C4-2B (cell line): ENCODE results near the gene TRIM29.
"Not testable (repeated sequence)": the region's sequence is repeated elsewhere in the genome, so short reads cannot be mapped to it uniquely, and the experiment has no call there.

Source experiments
- H3K27ac ChIP-seq: fragments of 450-650 bp; 2 replicates; pipeline ENCODE4 v1.5.1; 2017
- ZFX ChIP-seq: fragments of 450-650 bp; IDR thresholded peaks from 2 replicates; pipeline ENCODE4 v1.6.1; 2017
- TF ChIP-seq, protein P1 (sequence below): fragments of 450-650 bp; conservative IDR thresholded peaks from 2 replicates; pipeline ENCODE4 v1.5.1; 2017; ENCODE audit warnings: mild to moderate bottlenecking

TRIM29 gene

DNA sequence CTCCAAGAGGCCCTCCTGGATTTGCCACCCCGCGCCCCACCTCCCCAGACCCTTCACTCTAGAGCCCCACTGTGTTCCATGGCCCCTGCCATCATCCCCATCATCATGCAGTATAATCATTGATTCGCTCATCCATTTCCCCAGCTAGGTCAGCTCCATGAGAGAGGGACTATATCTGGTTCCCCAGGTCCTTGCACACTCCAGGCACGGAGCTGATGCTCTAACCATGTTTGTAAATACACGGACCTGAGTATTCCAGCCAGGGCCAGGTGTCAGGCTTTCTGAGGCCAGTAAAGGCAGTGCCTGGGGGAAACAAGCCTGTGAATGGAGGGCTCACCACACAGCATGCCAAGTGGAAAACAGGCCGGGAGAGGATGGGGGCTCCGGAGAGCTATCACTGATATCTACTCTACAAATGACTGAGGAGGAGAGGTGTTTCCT is 45.8 kb upstream of the TRIM29 start:
- no peak for TF ChIP-seq ZFX
- TF ChIP-seq, protein P1, sequence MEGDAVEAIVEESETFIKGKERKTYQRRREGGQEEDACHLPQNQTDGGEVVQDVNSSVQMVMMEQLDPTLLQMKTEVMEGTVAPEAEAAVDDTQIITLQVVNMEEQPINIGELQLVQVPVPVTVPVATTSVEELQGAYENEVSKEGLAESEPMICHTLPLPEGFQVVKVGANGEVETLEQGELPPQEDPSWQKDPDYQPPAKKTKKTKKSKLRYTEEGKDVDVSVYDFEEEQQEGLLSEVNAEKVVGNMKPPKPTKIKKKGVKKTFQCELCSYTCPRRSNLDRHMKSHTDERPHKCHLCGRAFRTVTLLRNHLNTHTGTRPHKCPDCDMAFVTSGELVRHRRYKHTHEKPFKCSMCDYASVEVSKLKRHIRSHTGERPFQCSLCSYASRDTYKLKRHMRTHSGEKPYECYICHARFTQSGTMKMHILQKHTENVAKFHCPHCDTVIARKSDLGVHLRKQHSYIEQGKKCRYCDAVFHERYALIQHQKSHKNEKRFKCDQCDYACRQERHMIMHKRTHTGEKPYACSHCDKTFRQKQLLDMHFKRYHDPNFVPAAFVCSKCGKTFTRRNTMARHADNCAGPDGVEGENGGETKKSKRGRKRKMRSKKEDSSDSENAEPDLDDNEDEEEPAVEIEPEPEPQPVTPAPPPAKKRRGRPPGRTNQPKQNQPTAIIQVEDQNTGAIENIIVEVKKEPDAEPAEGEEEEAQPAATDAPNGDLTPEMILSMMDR, result no peak
- H3K27ac ChIP-seq, result no peak overlapping the region

DNA sequence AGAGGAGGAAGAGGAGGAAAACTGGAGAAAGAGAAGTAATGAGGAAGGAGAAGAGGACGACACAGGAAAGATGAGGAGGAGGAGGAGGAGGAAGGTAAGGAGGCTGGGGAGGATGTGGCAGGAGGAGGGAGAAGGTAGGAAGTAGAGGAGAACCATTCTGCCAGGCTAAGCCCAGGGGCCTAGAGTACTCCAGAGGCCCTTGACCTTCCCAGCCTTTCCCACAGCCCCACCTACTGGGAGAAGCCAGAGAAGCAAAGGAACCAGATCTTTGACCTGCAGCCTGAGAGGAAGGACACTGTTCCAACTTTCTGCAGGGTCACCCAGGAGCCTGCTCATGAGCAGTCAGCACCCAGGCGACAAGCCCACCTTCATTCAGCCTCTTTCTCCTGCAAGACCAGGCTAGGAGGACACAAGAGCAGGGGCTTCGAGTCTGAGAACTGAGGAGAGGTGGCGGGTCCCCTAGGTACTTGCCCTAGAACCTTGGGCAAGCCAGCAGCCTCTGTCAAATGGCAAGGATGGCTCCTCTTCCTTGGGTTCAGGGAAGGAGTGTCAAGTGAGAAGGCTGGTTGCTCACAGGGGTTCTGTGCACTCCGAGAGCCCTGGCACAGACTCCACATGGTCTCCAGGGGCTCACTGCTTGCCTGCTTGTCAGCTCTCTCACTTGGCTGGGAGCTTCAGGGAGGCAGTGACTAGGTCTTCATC is 45.0 kb upstream of the TRIM29 start:
- no peak for TF ChIP-seq ZFX
- TF ChIP-seq, protein P1, result no peak; the same call in 1 of the 2 replicates
- H3K27ac ChIP-seq, result no peak overlapping the region

DNA sequence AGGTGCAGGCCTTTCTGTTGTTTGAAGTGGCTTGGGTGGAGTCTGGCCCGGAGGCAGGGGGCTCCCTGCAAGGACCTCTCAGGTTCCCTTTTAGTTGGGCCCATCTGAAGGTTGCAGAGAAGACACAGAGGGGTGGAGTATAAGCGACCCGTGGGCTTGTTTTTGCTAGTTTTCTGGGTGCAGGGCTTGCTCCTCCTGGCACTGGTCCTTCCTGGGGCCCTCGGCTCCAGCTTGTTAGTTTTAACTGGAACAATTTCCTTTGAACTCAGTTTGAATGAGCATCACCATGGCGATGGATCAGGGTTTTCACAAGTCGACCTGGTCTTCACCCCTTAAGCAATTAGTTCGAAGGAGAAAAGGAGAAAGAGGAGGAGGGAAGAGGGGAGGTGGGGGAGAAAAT is 44.5 kb upstream of the TRIM29 start:
- H3K27ac ChIP-seq, result no peak overlapping the region
- no peak for TF ChIP-seq ZFX
- TF ChIP-seq, protein P1, result no peak

DNA sequence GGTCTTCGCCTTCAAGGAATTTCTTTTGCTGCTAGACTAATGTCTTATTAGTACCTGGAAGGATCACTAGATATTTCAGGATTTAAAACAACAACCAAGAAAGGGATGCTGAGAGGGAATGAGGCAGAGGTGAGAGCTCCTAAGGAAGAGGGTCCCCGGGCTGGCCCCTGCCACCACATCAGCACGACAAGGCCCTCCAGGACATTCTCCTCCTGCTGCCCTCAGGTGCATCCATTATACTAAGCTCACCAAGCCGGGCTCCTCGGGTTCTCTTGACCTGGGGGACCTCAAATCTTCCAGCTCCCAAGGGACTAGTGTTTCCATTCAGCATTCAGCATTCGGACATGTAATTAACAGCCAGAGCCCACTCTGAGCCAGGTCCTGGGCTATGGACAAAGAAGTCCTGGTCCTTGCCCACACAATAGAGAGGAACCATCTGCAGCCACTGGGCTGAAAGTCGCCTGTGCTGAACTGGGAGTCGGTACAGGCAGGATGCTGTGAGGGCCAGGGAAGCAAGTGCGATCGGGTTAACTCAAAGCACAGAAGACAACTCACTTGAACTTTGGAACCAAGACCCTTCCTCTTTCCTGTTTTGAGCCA is 43.6 kb upstream of the TRIM29 start:
- H3K27ac ChIP-seq, result no peak overlapping the region
- TF ChIP-seq ZFX, result no peak
- TF ChIP-seq, protein P1, result no peak

DNA sequence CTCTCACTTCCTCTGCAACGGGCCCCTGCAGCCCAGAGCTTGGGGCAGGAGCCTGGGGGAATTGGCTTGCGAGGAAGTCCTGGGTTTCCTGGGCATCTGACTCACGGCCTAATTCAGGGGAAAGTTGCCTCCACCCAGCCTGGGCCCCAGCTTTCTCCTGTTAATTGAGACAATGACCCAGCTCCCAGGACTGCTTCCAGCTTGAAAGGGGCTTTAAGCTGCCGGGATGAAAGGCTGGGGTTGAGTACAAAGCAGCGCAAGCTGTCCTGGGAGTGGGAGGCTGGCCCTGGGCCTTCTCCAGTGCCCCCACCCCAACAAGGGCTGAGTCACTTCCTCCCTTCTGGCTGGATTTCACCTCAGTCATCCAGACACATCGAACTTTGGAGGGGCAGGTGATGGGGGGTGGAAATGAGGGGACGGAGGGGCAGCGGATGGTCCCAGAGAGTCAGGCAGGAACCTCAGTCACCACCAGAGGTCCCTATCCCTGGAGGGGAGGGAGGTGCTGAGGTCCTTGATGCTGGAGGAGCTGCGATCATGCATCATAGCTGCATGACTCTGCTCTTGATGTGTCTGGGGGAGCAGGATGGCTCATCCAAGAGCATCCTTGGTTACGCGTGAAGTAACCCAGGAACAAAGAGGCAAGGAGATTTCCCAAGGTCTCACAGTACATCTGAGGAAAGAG is 42.8 kb upstream of the TRIM29 start:
- no peak overlapping the region for H3K27ac ChIP-seq

DNA sequence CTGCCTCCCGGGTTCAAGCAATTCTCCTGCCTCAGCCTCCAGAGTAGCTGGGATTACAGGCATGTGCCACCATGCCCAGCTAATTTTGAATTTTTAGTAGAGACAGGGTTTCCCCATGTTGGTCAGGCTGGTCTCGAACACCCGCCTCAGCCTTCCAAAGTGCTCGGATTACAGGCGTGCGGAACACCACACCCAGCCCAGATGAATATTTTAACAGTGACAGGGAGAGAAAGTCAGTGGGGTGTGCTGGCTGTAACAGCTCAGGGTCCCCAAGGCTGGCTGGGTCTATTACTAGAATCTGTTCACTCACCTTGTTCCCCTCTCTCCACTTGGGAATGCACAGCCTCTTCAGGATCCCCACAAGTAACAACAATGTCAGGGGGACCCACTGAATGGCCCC is 42.1 kb upstream of the TRIM29 start:
- not testable (repeated sequence) for H3K27ac ChIP-seq

More for the DNA sequence above, 42.8 kb upstream of the TRIM29 start:
- no peak for TF ChIP-seq ZFX
- TF ChIP-seq, protein P1, result no peak

DNA sequence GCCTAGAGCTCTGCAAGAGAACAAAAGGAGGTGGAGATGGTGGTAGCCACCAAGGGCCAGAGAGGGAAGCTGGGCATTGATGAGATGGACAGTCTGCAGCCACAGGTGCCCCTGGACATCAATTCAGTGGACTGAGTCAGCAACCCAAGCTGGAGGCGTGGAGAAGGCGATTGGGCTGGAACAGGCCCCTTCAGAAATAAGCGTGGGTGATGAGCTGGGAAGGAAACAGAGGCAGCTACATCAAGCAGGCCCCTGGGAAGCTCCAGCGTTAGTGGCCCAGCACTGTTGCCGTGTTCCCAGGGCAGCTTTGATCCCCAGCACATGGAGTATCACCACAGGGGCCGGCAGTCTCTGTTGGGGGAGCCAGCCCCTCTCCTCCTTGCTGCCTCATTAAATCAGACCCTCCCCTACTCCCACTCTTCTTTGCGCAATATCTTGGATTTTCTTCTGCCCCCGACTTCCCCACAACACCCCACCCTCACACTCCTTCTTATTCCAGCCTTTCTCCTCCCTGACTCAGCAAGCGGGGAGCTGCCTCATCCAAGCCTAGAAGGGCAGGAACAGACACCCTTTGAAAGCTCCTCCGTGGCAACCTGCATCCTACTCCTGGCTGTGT is 41.3 kb upstream of the TRIM29 start:
- no peak overlapping the region for H3K27ac ChIP-seq
- TF ChIP-seq, protein P1, result no peak
- no peak for TF ChIP-seq ZFX
